Measurements from ENCODE around the gene TAF11L8.
"Not testable (repeated sequence)": the region's sequence is repeated elsewhere in the genome, so short reads cannot be mapped to it uniquely, and the experiment has no call there.

- TF ChIP-seq CTCF, POLR2A (IDR thresholded peaks at IDR 0.05): not testable (repeated sequence)
These were observed 16.7 kb upstream of the TAF11L8 start for GRCh38 chr5:17607461-17607860.
